Thymus (tissue), 11 donors: ENCODE data around the gene LIMK1. TPM values are rescaled to one million over a fixed set of nuclear protein-coding genes. Genes with fewer than 3 reads are reported as not detected.

Source experiments
- DNase-seq, 9 donors: peaks; one replicate each; pipeline ENCODE4 v3.0.0-alpha.2; 2013; ENCODE audit warnings: low spot score in 9 of 9, low read depth in 6 of 9, missing footprints in 1 of 9
- H3K27ac ChIP-seq, 2 donors: one replicate each; pipeline ENCODE4 v1.5.1; 2013; ENCODE audit warnings: control low read depth in 1 of 2, low read depth in 1 of 2, low read length in 1 of 2, mild to moderate bottlenecking in 1 of 2, moderate library complexity in 1 of 2
- H3K27me3 ChIP-seq, 2 donors: one replicate each; pipeline ENCODE4 v1.5.1; 2013; ENCODE audit warnings: low read length in 1 of 2; ENCODE audit not compliant: control insufficient read depth in 2 of 2, insufficient read depth in 1 of 2
- H3K36me3 ChIP-seq, 2 donors: one replicate each; pipeline ENCODE4 v1.5.1; 2013; ENCODE audit warnings: low read length in 1 of 2, mild to moderate bottlenecking in 1 of 2, moderate library complexity in 1 of 2; ENCODE audit not compliant: control insufficient read depth in 2 of 2, insufficient read depth in 2 of 2
- H3K4me1 ChIP-seq, 2 donors: one replicate each; pipeline ENCODE4 v1.5.1; 2013; ENCODE audit warnings: low read length in 2 of 2; ENCODE audit not compliant: control insufficient read depth in 2 of 2, insufficient read depth in 2 of 2
- H3K4me3 ChIP-seq, 2 donors: one replicate each; pipeline ENCODE4 v1.5.1; 2013; ENCODE audit warnings: low read length in 2 of 2, control low read depth in 1 of 2, mild to moderate bottlenecking in 1 of 2
- H3K9me3 ChIP-seq, 2 donors: one replicate each; pipeline ENCODE4 v1.5.1; 2013; ENCODE audit warnings: low read length in 1 of 2, mild to moderate bottlenecking in 1 of 2; ENCODE audit not compliant: control insufficient read depth in 2 of 2, insufficient read depth in 1 of 2
- WGBS: extraction: QIAGEN DNeasy Blood & Tissue Kit; methylation state at CpG from one replicate; pipeline ENCODE4 v1.1.7; 2013; 5-methylcytosine and 5-hydroxymethylcytosine counted together
- polyA plus RNA-seq: library from polyadenylated mRNA; stranded (reverse); fragments of 200-250 nt; gene quantifications from one replicate; pipeline ENCODE4 v1.2.3, GENCODE V29; 2013
- total RNA-seq: library from RNA; stranded (reverse); fragments of 120-200 nt; gene quantifications from one replicate; pipeline ENCODE4 v1.2.4, GENCODE V29; 2013
- donor health status: healthy.

Gene LIMK1
- total and polyA plus RNA-seq, 2 donors = 7.9 to 10.1 TPM

DNA sequence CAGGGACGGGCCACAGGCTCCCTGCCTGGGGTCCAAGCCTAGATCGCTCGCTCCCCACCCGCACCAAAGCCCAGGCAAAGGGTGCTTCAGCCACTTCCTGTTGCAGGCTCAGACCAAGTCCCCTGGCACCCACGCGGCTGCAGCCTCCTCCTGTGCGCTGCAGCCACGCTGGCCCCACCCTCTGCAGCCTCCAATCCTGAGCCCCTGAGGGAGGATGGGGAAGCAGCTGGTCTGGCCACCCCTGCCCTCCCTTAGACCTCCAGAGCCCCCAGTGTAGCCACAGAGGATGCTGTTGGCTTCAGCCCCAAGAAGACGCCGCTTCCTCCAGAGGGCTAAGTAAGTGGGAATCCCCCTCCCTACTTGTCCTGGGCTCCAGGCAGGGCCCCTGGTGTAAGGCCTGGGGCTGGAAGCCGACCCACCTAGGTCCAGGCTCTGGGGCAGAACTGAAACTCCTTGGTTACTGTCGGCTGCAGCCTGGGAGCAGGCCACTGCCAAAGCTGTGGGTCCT is 9.4 kb downstream of the LIMK1 start:
- no peak overlapping the region for H3K27ac ChIP-seq
- peaks cover 4 to 11% of the 10 kb centered on the region in 2 donors for H3K36me3 ChIP-seq
- peaks cover 7 to 27% of the 10 kb centered on the region in 2 donors for H3K4me1 ChIP-seq
- H3K4me3 ChIP-seq = no peak overlapping the region
- peak in 1 of 9 donors; percentile 17 for DNase-seq
- H3K9me3 ChIP-seq = peaks cover 0 to 4% of the 10 kb centered on the region in 2 donors
- 55% methylated on average over 12 of the region's 12 CpGs for WGBS
- no peaks in the 10 kb centered on the region for H3K27me3 ChIP-seq

DNA sequence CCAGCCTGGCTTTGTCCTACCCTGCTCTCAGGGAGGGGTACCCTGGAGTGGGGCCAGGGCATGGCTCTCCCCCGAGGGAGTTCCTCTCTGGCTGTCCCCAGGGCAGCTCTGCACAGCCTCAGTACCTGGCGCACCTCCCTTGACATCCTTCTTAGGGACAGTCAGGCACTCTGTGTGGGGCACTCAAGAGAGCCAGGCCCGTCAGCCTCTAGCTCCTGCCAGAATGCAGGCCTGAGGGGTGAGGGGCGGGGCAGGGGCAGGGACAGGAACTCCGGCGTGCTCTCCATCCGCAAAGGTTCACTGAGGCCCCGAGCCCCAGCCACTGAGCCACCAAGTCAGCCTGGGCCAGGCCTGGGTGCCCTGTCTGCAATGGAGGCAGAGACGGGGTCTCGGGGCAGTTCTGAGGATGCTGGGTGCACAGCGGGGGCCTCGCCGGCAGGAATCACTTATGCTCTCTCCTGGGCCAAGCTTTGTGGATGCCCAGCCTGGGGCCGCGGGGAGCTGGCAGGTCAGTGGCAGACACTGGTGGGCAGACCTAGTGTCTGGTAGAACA is 10.1 kb downstream of the LIMK1 start:
- no peak for DNase-seq

GRCh38 chr7:74094224-74095101 is 10.9 kb downstream of the LIMK1 start:
- H3K27ac ChIP-seq = peak overlapping the region; percentile 55 to 81
- peak overlapping the region; percentile 45 to 55 for H3K4me3 ChIP-seq
- DNase-seq = peak in 7 of 9 donors; percentile 8 to 59 (median 31)

More for the DNA sequence above, 10.1 kb downstream of the LIMK1 start:
- 41% methylated on average over 15 of the region's 15 CpGs for WGBS
- Histone ChIP-seq H3K4me3 (peak overlapping the region; percentile 45 to 55), H3K9me3 (peaks cover 0 to 4% of the 10 kb centered on the region in 2 donors), H3K4me1 (peaks cover 7 to 27% of the 10 kb centered on the region in 2 donors), H3K27ac (peak overlapping the region; percentile 55 to 81), H3K36me3 (peaks cover 4 to 10% of the 10 kb centered on the region in 2 donors), H3K27me3 (no peaks in the 10 kb centered on the region)

DNA sequence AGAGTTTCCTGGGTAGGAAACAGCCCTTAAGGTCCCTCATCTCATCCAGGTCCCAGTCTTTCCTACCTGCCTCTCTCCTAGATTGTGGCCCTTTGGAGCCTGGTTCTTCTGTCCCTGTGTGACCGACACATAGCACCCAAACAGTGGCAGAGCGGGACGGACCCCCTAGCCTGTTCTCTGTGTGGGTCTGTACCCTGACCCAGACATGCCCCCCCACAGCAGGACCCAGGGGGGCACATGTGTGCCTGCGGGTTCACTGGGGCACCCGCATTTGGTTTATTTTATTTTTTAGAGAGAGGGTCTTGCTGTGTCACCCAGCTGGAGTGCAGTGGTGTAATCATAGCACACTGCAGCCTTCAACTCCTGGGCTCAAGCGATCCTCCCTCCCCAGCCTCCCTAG is 11.5 kb downstream of the LIMK1 start:
- over 99% methylated on average over 6 of the region's 6 CpGs for WGBS
- H3K4me1 ChIP-seq = peaks cover 7 to 27% of the 10 kb centered on the region in 2 donors

More at GRCh38 chr7:74094224-74095101, 10.9 kb downstream of the LIMK1 start:
- WGBS = 5% methylated on average over 32 of the region's 32 CpGs
- H3K36me3 ChIP-seq = peaks cover 4 to 10% of the 10 kb centered on the region in 2 donors
- no peaks in the 10 kb centered on the region for H3K27me3 ChIP-seq
- H3K4me1 ChIP-seq = peaks cover 7 to 27% of the 10 kb centered on the region in 2 donors
- H3K9me3 ChIP-seq = peaks cover 0 to 4% of the 10 kb centered on the region in 2 donors

DNA sequence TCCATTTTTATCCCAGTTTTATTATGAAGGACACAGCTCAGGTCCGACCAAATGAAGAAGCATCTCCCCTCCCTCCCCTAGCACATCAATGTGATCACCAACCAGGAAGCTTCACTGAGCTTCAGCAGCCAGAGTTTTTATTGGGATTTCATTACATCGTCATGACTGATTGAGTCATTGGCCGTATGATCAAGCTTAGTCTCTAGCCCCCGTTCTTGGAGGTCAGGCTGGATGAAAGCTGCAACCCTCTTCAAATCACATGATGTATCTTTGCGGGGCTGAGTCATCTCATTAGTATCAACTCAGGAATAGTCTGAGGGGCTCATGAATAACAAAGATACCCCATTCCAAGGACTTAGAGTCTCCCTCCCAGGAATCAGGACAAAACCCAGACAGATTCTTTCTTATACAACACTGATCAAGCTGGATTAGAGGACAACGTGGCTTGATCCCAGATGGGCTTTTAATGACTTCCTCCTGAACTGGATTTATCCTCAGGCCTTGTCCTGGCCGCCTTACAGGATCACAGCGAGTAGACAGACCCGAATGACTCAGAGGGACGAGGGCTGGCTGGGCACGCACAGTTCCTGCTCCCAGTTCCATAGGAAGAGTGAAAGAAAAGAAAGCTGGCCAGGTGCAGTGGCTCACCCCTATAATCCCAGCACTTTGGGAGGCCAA is 14.5 kb downstream of the LIMK1 start:
- Histone ChIP-seq H3K27me3 (no peaks in the 10 kb centered on the region), H3K36me3 (peaks cover 4 to 10% of the 10 kb centered on the region in 2 donors), H3K4me1 (peaks cover 7 to 21% of the 10 kb centered on the region in 2 donors), H3K9me3 (peaks cover 0 to 4% of the 10 kb centered on the region in 2 donors), H3K27ac (no peak overlapping the region), H3K4me3 (no peak overlapping the region)
- 97% methylated on average over 11 of the region's 11 CpGs for WGBS
- no peak for DNase-seq

More for the DNA sequence above, 11.5 kb downstream of the LIMK1 start:
- no peak for DNase-seq
- Histone ChIP-seq H3K36me3 (peaks cover 4 to 10% of the 10 kb centered on the region in 2 donors), H3K27ac (peak overlapping the region in 1 of 2 donors; percentile 30), H3K4me3 (no peak overlapping the region), H3K27me3 (no peaks in the 10 kb centered on the region), H3K9me3 (peaks cover 0 to 4% of the 10 kb centered on the region in 2 donors)

DNA sequence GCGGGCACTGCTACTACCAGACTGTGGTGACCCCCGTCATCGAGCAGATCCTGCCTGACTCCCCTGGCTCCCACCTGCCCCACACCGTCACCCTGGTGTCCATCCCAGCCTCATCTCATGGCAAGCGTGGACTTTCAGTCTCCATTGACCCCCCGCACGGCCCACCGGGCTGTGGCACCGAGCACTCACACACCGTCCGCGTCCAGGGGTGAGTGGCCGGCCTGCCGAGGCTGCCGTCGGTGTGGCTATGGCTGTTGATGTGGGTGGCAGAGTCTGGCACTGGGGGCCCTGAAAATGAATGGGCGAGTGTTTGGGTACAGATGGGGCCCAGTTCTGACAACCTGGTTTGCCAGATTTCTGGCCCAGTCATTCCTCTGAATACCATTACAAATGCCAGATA is 15.4 kb downstream of the LIMK1 start:
- Histone ChIP-seq H3K4me3 (no peak overlapping the region), H3K9me3 (peaks cover 0 to 4% of the 10 kb centered on the region in 2 donors), H3K27ac (peak overlapping the region in 1 of 2 donors; percentile 9), H3K36me3 (peaks cover 4 to 10% of the 10 kb centered on the region in 2 donors), H3K27me3 (no peaks in the 10 kb centered on the region), H3K4me1 (peaks cover 2 to 12% of the 10 kb centered on the region in 2 donors)
- WGBS = 98% methylated on average over 17 of the region's 17 CpGs
- no peak for DNase-seq

- Histone ChIP-seq H3K27ac (no peak overlapping the region), H3K27me3 (no peaks in the 10 kb centered on the region), H3K4me1 (no peaks in the 10 kb centered on the region), H3K4me3 (no peak overlapping the region), H3K36me3 (peaks cover 10 to 16% of the 10 kb centered on the region in 2 donors), H3K9me3 (peaks cover 0 to 4% of the 10 kb centered on the region in 2 donors)
- DNase-seq = no peak
- WGBS = 91% methylated on average over 8 of the region's 8 CpGs
These were observed 17.6 kb downstream of the LIMK1 start for GRCh38 chr7:74101061-74101681.

DNA sequence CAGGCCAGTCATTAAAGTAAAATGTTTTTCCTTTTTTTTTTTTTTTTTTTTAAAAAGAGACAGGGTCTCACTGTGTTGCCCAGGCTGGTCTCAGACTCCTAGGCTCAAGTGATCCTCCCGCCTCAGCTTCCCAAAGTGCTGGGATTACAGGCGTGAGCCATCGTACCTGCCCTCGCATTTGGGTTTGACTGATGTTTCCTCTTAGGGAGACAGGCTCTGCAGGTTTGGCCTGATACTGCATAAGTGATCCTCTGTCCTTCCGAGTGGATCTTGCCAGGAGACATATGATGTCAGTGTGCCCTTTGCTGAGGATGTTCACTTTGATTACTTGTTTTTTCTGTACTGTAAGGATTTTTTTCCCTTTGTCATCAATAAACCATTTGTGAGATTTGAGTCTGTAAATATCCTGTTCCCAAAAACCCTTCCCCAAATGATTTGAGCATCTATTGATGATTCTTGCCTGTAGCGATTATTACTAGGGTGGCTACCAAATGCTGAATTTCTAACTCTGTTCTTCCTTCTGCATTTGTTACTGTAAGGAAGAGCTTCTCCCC is 19.7 kb downstream of the LIMK1 start:
- no peak for DNase-seq
- H3K27me3 ChIP-seq = no peaks in the 10 kb centered on the region
- H3K4me1 ChIP-seq = no peaks in the 10 kb centered on the region
- peaks cover 13 to 16% of the 10 kb centered on the region in 2 donors for H3K36me3 ChIP-seq
- no peak overlapping the region for H3K4me3 ChIP-seq
- no peaks in the 10 kb centered on the region for H3K9me3 ChIP-seq
- 97% methylated on average over 6 of the region's 6 CpGs for WGBS
- no peak overlapping the region for H3K27ac ChIP-seq
